ENCODE results near the gene RANBP3L. TPM values are rescaled to one million over a fixed set of nuclear protein-coding genes. Genes with fewer than 3 reads are reported as not detected.

The RANBP3L gene
- total and polyA plus RNA-seq, 8 donors = 0.20 to 17.0 (median 1.9) TPM; not detected in 2

DNA sequence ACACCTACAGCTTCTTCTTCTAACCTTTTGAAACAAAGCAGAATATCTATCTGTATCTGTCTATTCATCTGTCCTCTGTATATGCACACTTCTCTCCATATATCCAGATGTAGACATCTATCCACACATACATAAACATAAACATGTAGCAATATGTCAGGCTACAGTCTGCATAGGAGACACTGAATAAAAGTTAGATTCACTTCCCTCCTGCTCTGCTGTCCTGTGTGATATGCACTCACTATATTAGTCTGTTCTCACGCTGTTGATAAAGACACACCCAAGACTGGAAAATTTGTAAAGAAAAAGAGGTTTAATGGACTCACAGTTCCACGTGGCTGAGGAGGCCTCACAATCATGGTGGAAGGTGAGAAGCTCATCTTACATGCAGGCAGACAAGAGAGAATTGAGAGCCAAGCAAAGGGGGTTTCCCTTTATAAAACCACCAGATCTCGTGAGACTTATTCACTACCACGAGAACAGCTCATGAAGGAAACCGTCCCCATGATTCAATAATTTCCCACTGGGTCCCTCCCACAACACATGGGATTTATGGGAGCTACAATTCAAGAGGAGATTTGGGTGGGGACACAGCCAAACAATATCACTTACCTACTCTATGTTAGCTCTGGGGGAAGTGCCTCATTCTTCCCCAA is 24.1 kb downstream of the RANBP3L start:
- Histone ChIP-seq H3K9me3 (no peaks in the 10 kb centered on the region), H3K27ac (no peak overlapping the region), H3K27me3 (no peaks in the 10 kb centered on the region), H3K4me3 (no peak overlapping the region), H3K36me3 (no peaks in the 10 kb centered on the region), H3K4me1 (peaks cover 0 to 21% (median 7%) of the 10 kb centered on the region in 4 donors)
- TF ChIP-seq EP300 (IDR thresholded peaks at IDR 0.05) = no peak
- TF ChIP-seq, protein P1, sequence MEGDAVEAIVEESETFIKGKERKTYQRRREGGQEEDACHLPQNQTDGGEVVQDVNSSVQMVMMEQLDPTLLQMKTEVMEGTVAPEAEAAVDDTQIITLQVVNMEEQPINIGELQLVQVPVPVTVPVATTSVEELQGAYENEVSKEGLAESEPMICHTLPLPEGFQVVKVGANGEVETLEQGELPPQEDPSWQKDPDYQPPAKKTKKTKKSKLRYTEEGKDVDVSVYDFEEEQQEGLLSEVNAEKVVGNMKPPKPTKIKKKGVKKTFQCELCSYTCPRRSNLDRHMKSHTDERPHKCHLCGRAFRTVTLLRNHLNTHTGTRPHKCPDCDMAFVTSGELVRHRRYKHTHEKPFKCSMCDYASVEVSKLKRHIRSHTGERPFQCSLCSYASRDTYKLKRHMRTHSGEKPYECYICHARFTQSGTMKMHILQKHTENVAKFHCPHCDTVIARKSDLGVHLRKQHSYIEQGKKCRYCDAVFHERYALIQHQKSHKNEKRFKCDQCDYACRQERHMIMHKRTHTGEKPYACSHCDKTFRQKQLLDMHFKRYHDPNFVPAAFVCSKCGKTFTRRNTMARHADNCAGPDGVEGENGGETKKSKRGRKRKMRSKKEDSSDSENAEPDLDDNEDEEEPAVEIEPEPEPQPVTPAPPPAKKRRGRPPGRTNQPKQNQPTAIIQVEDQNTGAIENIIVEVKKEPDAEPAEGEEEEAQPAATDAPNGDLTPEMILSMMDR (IDR thresholded peaks at IDR 0.05) = no peak
- WGBS, 5 donors = 60 to 74% (median 72%) methylated on average over 5 of the region's 5 CpGs
- DNase-seq = no peak
- intact Hi-C loops (cut with DNase I; ENCODE audit: low total_unique reads) = no loop called here

DNA sequence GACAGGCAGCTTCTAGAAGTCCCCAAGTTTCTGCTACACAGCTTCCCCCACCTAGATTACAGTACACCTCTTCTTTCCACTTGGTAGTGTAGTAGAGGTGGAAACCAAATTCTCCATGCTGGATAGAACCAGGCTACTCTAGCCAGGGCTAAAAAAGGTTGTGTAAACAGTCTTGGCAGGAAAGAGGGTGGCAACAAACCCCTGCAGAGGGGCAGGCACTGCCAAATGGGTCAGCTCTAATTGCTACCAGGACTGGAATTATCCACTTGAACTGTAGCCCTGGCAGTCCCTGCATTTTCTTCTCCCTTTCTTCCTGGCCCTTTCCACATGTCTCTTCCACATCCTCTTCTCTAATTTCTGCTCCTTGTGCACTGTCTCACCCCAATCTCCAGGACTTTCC is 24.8 kb downstream of the RANBP3L start:
- Histone ChIP-seq H3K27me3 (no peaks in the 10 kb centered on the region), H3K4me1 (peaks cover 0 to 21% (median 7%) of the 10 kb centered on the region in 4 donors), H3K36me3 (no peaks in the 10 kb centered on the region), H3K9me3 (no peaks in the 10 kb centered on the region), H3K4me3 (no peak overlapping the region), H3K27ac (no peak overlapping the region)
- no peak for DNase-seq
- TF ChIP-seq, protein P1 (IDR thresholded peaks at IDR 0.05) = no peak
- TF ChIP-seq POLR2AphosphoS5 (IDR thresholded peaks at IDR 0.05) = no peak
- intact Hi-C loops (cut with DNase I; ENCODE audit: low total_unique reads) = no loop called here

DNA sequence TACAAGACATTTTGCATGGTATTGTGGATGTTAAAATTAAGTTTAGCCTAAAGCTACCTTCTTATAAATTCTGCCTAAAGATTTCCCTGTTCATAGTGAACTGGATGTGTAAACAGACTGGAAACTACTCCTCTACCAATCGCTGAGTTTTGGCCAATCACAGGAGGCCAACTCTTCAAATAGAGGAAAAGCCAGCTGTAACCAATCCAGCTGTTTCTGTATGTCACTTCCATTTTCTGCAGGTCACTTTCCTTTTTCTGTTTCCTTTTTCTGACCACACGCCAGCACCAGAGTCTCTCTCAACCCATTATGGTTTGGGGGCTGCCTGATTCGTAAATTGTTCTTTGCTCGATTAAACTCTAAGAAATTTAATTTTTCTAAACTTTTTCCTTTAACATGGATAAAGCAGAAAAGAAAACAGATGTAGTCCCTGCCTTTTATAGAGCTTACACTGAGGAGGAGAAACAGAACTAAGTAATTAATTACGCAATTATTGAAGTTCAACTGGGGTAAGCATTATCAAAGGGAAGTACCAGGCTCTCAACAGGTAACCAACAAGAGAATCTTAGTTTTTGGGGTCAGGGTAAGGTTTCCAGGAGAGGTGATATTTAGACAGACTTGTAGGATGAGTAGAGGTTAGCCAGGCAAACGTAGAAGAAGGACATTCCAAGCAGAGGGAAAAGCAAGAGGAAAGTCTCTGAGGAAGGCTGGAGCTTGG is 27.7 kb downstream of the RANBP3L start:
- intact Hi-C loops (cut with DNase I; ENCODE audit: low total_unique reads) = no loop called here

DNA sequence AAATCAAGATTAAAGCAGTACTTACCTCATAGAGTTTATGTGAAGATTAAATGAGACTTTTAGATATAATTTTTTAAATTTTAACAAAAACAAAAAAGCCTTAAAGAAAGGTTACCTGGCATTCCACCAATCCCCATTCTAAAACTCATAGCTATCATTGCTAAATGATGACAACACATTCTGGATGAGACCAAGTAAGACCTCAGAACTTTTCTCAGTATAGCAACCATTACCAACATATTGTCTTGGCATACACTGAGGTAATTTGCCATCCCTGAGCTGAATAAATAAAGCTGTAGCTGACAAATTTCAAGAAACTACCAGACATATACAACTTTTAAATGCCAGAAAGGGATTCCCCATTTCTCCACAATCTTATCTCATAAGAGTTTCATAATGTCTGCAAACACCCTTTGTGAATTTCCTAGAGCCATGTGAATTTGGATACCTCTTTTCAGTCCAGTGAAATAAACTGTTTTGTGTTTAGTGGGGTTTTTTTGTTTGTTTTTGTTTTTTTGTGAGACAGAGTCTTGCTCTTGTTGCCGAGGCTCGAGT is 29.5 kb downstream of the RANBP3L start:
- no peak overlapping the region for H3K27ac ChIP-seq
- H3K4me3 ChIP-seq = no peak overlapping the region
- no peaks in the 10 kb centered on the region for H3K9me3 ChIP-seq
- 84 to 96% (median 91%) methylated on average over 2 of the region's 2 CpGs for WGBS, 5 donors
- DNase-seq = no peak
- no peaks in the 10 kb centered on the region for H3K36me3 ChIP-seq
- no peaks in the 10 kb centered on the region for H3K27me3 ChIP-seq
- H3K4me1 ChIP-seq = peaks cover 0 to 14% (median 7%) of the 10 kb centered on the region in 4 donors
- intact Hi-C loops (cut with DNase I; ENCODE audit: low total_unique reads) = no loop called here
- TF ChIP-seq POLR2A (IDR thresholded peaks at IDR 0.05) = no peak
- no peak for TF ChIP-seq POLR2AphosphoS5 (IDR thresholded peaks at IDR 0.05)
- no peak for TF ChIP-seq EP300 (IDR thresholded peaks at IDR 0.05)
- TF ChIP-seq, protein P1 (IDR thresholded peaks at IDR 0.05) = no peak

More for the DNA sequence above, 27.7 kb downstream of the RANBP3L start:
- Histone ChIP-seq H3K4me1 (peaks cover 0 to 14% (median 7%) of the 10 kb centered on the region in 4 donors), H3K4me3 (no peak overlapping the region), H3K27ac (no peak overlapping the region), H3K36me3 (no peaks in the 10 kb centered on the region), H3K27me3 (no peaks in the 10 kb centered on the region), H3K9me3 (no peaks in the 10 kb centered on the region)
- 61 to 72% (median 69%) methylated on average over 6 of the region's 6 CpGs for WGBS, 5 donors
- peak in 1 of 2 donors; percentile 7 for DNase-seq
- TF ChIP-seq EP300 (IDR thresholded peaks at IDR 0.05) = no peak
- TF ChIP-seq, protein P1 (IDR thresholded peaks at IDR 0.05) = no peak

All from stomach (tissue), 9 donors.